Measurements from ENCODE around the gene PGR. TPM values are rescaled to one million over a fixed set of nuclear protein-coding genes. Genes with fewer than 3 reads are reported as not detected.

The PGR gene
- not detected in 2 replicates for total RNA-seq (2014; rRNA removed; shearing (Covaris generic); ENCODE audit: low replicate concordance)

- in situ Hi-C loops (cut with HindIII; ENCODE audit: low pct_unique_long_range_greater_than_20kb, low sequenced_read_pairs): no loop called here
Measured at GRCh38 chr11:101129203-101129943, at the start of gene PGR. PGR (minus strand) TSS chr11:101129813; CDS start chr11:101129070, 743 bp downstream.

GRCh38 chr11:101176381-101176780 lies 46.8 kb upstream of the PGR start:
- no peak for DNase-seq (ENCODE audit: low read depth)
- in situ Hi-C loops (cut with HindIII; ENCODE audit: low pct_unique_long_range_greater_than_20kb, low sequenced_read_pairs): no loop called here

More at GRCh38 chr11:101129203-101129943, at the start of gene PGR:
- no peak for DNase-seq (ENCODE audit: low read depth)

- no peak for DNase-seq (ENCODE audit: low read depth)
- in situ Hi-C loops (cut with HindIII; ENCODE audit: low pct_unique_long_range_greater_than_20kb, low sequenced_read_pairs): no loop called here
Measured at GRCh38 chr11:101169944-101170343, 40.3 kb upstream of the PGR start.

GRCh38 chr11:101166038-101166437 lies 36.4 kb upstream of the PGR start:
- DNase-seq (ENCODE audit: low read depth): no peak
- in situ Hi-C loops (cut with HindIII; ENCODE audit: low pct_unique_long_range_greater_than_20kb, low sequenced_read_pairs): no loop called here

GRCh38 chr11:101158119-101158518 lies 28.5 kb upstream of the PGR start:
- no peak for DNase-seq (ENCODE audit: low read depth)
- in situ Hi-C loops (cut with HindIII; ENCODE audit: low pct_unique_long_range_greater_than_20kb, low sequenced_read_pairs): no loop called here

- no peak for DNase-seq (ENCODE audit: low read depth)
- in situ Hi-C loops (cut with HindIII; ENCODE audit: low pct_unique_long_range_greater_than_20kb, low sequenced_read_pairs): no loop called here
Measured at GRCh38 chr11:101138245-101138930, 8.8 kb upstream of the PGR start.

- DNase-seq (ENCODE audit: low read depth): no peak
- in situ Hi-C loops (cut with HindIII; ENCODE audit: low pct_unique_long_range_greater_than_20kb, low sequenced_read_pairs): no loop called here
Measured at GRCh38 chr11:101133190-101133589, 3.6 kb upstream of the PGR start.

GRCh38 chr11:101128571-101129202 lies 926 bp downstream of the PGR start:
- in situ Hi-C loops (cut with HindIII; ENCODE audit: low pct_unique_long_range_greater_than_20kb, low sequenced_read_pairs): no loop called here
- no peak for DNase-seq (ENCODE audit: low read depth)

- in situ Hi-C loops (cut with HindIII; ENCODE audit: low pct_unique_long_range_greater_than_20kb, low sequenced_read_pairs): no loop called here
- no peak for DNase-seq (ENCODE audit: low read depth)
Measured at GRCh38 chr11:101127699-101128570, 1.7 kb downstream of the PGR start.

- no peak for DNase-seq (ENCODE audit: low read depth)
Measured at GRCh38 chr11:101127197-101127698, 2.4 kb downstream of the PGR start.

GRCh38 chr11:101126551-101127196 lies 2.9 kb downstream of the PGR start:
- no peak for DNase-seq (ENCODE audit: low read depth)
- in situ Hi-C loops (cut with HindIII; ENCODE audit: low pct_unique_long_range_greater_than_20kb, low sequenced_read_pairs): no loop called here

More at GRCh38 chr11:101127197-101127698, 2.4 kb downstream of the PGR start:
- in situ Hi-C loops (cut with HindIII; ENCODE audit: low pct_unique_long_range_greater_than_20kb, low sequenced_read_pairs): no loop called here

- in situ Hi-C loops (cut with HindIII; ENCODE audit: low pct_unique_long_range_greater_than_20kb, low sequenced_read_pairs): no loop called here
- DNase-seq (ENCODE audit: low read depth): no peak
Measured at GRCh38 chr11:101115671-101116160, 13.9 kb downstream of the PGR start.

- in situ Hi-C loops (cut with HindIII; ENCODE audit: low pct_unique_long_range_greater_than_20kb, low sequenced_read_pairs): no loop called here
- DNase-seq (ENCODE audit: low read depth): no peak
Measured at GRCh38 chr11:101113540-101113939, 16.1 kb downstream of the PGR start.

- DNase-seq (ENCODE audit: low read depth): no peak
Measured at GRCh38 chr11:101104716-101105115, 24.9 kb downstream of the PGR start.

GRCh38 chr11:101103433-101103832 lies 26.2 kb downstream of the PGR start:
- no peak for DNase-seq (ENCODE audit: low read depth)
- in situ Hi-C loops (cut with HindIII; ENCODE audit: low pct_unique_long_range_greater_than_20kb, low sequenced_read_pairs): no loop called here

More at GRCh38 chr11:101104716-101105115, 24.9 kb downstream of the PGR start:
- in situ Hi-C loops (cut with HindIII; ENCODE audit: low pct_unique_long_range_greater_than_20kb, low sequenced_read_pairs): no loop called here

GRCh38 chr11:101100601-101101000 lies 29.0 kb downstream of the PGR start:
- no peak for DNase-seq (ENCODE audit: low read depth)
- in situ Hi-C loops (cut with HindIII; ENCODE audit: low pct_unique_long_range_greater_than_20kb, low sequenced_read_pairs): no loop called here

GRCh38 chr11:101096036-101096704 lies 33.4 kb downstream of the PGR start:
- in situ Hi-C loops (cut with HindIII; ENCODE audit: low pct_unique_long_range_greater_than_20kb, low sequenced_read_pairs): no loop called here
- DNase-seq (ENCODE audit: low read depth): no peak
